ENCODE data around the gene PCDH12.

DNA sequence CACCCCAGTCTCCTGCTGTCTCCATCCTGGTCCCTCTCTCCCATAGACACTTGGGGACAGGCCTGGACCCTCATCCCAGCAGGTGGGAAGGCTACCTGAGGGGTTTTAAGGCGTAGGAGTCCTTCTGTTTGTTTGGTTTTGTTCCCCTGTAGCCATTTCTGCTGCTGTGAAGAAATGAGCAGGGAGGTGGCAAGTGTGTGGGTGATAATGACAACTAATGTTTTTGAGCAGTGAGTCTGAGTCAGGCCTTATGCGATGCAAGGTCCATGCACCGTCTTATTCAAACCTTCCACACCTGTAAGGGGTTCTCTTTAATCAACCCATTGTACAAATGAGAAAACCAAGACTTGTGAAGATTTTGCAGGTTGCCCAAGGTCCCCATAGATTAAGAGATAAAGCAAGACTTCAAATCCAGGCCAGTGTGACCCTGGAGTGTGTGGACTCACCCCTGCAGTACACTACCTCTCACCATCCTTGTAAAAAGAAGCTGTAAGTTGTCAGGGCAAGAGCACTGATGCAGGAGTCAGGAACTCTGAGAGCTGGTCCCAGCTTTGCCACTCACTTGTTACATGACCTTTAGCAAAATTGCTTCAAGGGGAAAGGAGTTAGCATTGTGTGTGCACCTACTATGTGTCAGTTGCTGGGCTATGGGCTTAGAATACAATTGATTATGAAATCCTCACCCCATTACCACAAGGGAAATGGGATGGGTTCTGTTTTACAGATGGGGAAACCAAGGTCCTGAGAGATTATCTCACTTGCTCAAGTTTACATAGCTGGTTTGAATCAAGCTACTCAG lies 7.6 kb downstream of the PCDH12 start:
- TF ChIP-seq, protein P1, sequence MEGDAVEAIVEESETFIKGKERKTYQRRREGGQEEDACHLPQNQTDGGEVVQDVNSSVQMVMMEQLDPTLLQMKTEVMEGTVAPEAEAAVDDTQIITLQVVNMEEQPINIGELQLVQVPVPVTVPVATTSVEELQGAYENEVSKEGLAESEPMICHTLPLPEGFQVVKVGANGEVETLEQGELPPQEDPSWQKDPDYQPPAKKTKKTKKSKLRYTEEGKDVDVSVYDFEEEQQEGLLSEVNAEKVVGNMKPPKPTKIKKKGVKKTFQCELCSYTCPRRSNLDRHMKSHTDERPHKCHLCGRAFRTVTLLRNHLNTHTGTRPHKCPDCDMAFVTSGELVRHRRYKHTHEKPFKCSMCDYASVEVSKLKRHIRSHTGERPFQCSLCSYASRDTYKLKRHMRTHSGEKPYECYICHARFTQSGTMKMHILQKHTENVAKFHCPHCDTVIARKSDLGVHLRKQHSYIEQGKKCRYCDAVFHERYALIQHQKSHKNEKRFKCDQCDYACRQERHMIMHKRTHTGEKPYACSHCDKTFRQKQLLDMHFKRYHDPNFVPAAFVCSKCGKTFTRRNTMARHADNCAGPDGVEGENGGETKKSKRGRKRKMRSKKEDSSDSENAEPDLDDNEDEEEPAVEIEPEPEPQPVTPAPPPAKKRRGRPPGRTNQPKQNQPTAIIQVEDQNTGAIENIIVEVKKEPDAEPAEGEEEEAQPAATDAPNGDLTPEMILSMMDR (IDR thresholded peaks at IDR 0.05) = no peak
- no peak for TF ChIP-seq POLR2AphosphoS5 (IDR thresholded peaks at IDR 0.05)
